ENCODE measurements around the gene TMEM132D.

- no peak for TF ChIP-seq POLR2A (IDR thresholded peaks at IDR 0.05; ENCODE audit: low read length)
- no peak for TF ChIP-seq GATA1 (IDR thresholded peaks at IDR 0.05; ENCODE audit: low read depth, low read length)
Observed at GRCh38 chr12:129378496-129378895, 525.3 kb downstream of the TMEM132D start.

Measured in erythroblast (primary cell).